ENCODE results near the gene MAGEC3.
"Not testable (repeated sequence)": the region's sequence is repeated elsewhere in the genome, so short reads cannot be mapped to it uniquely, and the experiment has no call there.

The MAGEC3 gene

GRCh38 chrX:141857479-141857878 is 19.4 kb downstream of the MAGEC3 start:
- no peak for DNase-seq (ENCODE audit: low read depth)
- H3K4me3 ChIP-seq (ENCODE audit: low read depth, low read length): no peak overlapping the region
- no peak for TF ChIP-seq CTCF (conservative IDR thresholded peaks at IDR 0.05; ENCODE audit: low read depth, low read length)

DNA sequence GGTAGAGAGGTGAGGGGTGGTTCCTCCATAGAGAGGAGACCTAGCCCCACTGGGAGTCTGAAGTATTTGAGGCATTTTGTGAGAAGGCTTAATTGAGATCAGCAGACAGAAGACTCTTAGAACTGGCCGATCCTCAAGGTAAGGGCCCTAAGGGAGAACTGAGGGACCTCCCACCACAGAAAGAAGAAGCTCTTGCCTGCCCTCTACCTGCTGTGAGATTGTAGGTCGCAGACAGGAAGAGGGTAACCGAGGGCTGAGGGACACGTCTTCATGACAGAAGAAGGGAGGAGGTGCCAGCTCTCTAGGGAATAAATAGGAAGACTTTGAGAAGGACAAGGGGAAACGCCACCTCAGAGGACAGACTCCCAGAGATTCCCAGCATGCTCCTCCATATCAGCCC is 41.5 kb downstream of the MAGEC3 start:
- TF ChIP-seq CTCF (conservative IDR thresholded peaks at IDR 0.05; ENCODE audit: low read depth, low read length): no peak
- peak; percentile 0 for DNase-seq (ENCODE audit: low read depth)
- H3K4me3 ChIP-seq (ENCODE audit: low read depth, low read length): no peak overlapping the region

DNA sequence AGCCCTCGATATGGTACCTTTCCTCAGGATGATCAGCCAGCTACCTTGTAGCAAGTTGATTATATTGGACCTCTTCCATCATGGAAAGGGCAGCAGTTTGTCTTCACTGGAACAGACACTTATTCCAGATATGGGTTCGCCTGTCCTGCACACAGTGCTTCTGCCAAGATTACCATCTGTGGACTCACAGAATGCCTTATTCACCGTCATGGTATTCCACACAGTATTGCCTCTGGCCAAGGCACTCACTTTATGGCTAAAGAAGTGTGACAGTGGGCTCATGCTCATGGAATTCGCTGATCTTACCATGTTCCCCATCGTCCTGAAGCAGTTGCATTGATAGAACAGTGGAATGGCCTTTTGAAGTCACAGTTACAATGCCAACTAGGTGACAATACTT is 50.7 kb downstream of the MAGEC3 start:
- not testable (repeated sequence) for DNase-seq (ENCODE audit: low read depth); H3K4me3 ChIP-seq (ENCODE audit: low read depth, low read length)

GRCh38 chrX:141894733-141895132 is 56.6 kb downstream of the MAGEC3 start:
- no peak for TF ChIP-seq CTCF (conservative IDR thresholded peaks at IDR 0.05; ENCODE audit: low read depth, low read length)
- DNase-seq (ENCODE audit: low read depth): no peak
- H3K4me3 ChIP-seq (ENCODE audit: low read depth, low read length): no peak overlapping the region

DNA sequence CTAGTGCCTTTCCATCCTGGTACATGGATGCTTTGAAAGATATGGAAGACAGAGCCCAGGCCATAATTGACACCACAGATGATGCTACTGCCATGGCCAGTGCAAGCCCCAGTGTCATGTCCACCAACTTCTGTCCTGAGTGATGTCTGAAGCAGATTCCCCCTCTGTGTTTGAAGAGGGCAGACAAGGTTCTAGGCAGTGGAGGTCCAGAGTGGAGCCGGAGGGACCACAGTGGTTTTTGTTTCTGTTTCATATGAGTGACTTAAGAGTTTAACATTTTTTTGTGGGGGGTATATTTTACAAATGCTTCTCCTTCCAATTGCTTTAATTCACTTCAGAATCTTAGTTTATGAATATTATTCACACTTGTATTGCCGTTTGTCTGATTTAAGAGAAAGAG is 59.6 kb downstream of the MAGEC3 start:
- H3K4me3 ChIP-seq (ENCODE audit: low read depth, low read length): no peak overlapping the region
- no peak for TF ChIP-seq CTCF (conservative IDR thresholded peaks at IDR 0.05; ENCODE audit: low read depth, low read length)
- no peak for DNase-seq (ENCODE audit: low read depth)

GRCh38 chrX:141902366-141902765 is 64.2 kb downstream of the MAGEC3 start:
- no peak overlapping the region for H3K4me3 ChIP-seq (ENCODE audit: low read depth, low read length)
- no peak for TF ChIP-seq CTCF (conservative IDR thresholded peaks at IDR 0.05; ENCODE audit: low read depth, low read length)
- DNase-seq (ENCODE audit: low read depth): no peak

DNA sequence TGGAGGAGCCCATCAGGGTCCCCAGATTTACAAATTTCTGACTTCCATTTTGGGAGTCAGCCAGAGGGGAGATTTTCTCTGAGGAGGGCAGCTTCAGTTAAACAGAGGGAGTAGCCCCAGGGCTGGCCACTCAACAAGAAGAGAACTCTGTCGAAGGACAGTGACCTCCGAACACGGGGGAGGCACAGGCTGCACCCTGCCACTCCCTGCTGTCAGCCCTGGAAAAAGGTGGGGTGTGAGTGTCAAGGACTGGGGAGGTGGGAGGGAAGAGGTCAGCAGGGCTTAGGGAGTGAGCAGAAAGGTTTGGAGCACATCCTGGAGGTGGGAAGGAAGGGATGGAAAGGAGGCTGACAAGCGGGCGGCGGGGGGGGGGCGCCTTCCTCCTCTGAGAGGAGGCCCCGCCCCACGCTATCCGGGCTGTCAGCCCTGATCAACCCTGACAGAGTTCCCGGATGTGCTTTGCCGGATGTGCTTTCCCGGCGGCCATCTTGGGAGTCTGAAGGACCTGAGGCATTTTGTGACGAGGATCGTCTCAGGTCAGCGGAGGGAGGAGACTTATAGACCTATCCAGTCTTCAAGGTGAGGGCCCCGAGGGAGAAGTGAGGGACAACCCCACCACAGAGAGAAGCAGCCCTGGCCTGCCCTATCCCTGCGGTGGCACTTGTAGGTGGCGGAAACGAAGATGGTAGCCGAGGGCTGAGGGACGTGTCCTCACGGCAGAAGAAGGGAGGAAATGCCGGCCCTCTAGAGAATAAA is 65.5 kb downstream of the MAGEC3 start, which contains the start of gene MAGEC1:
Gene MAGEC1 (plus strand): TSS at position 495 of the 756 bp plus-strand sequence. CDS start 1,179 bp downstream, outside the sequence.
- no peak for DNase-seq (ENCODE audit: low read depth)
- no peak within 1 kb of the TSS for H3K4me3 ChIP-seq (ENCODE audit: low read depth, low read length)
- no peak for TF ChIP-seq CTCF (conservative IDR thresholded peaks at IDR 0.05; ENCODE audit: low read depth, low read length)

Measured in choroid plexus epithelial cell (primary cell).